Left ventricle myocardium inferior (tissue), 1 donor: ENCODE data around the gene SLC15A1. TPM values are rescaled to one million over a fixed set of nuclear protein-coding genes. Genes with fewer than 3 reads are reported as not detected.

Experiments
- DNase-seq: peaks from one replicate; pipeline ENCODE4 v3.0.0-alpha.2; 2020
- H3K27ac ChIP-seq: fragments of 200-600 bp; replicated peaks from 2 replicates; pipeline ENCODE4 v1.8.0; 2021
- H3K27me3 ChIP-seq: fragments of 200-600 bp; 2 replicates; pipeline ENCODE4 v1.8.0; 2021; ENCODE audit warnings: low read depth
- H3K36me3 ChIP-seq: fragments of 200-600 bp; 2 replicates; pipeline ENCODE4 v1.8.0; 2021
- H3K4me1 ChIP-seq: fragments of 200-600 bp; 2 replicates; pipeline ENCODE4 v1.8.0; 2021
- H3K4me3 ChIP-seq: fragments of 200-600 bp; 2 replicates; pipeline ENCODE4 v1.8.0; 2021; ENCODE audit warnings: mild to moderate bottlenecking, moderate library complexity
- H3K9me3 ChIP-seq: fragments of 200-600 bp; replicated peaks from 2 replicates; pipeline ENCODE4 v1.8.0; 2021
- CTCF ChIP-seq: fragments of 200-600 bp; IDR thresholded peaks from 2 replicates; pipeline ENCODE4 v1.8.0; 2021; ENCODE audit warnings: antibody characterized with exemption, mild to moderate bottlenecking, borderline replicate concordance
- intact Hi-C: fragments of 100-400 bp; cut with micrococcal nuclease; formaldehyde crosslinking; loops from one replicate; pipeline ENCODE4 v1.11.0; 2022
- total RNA-seq: library from RNA; stranded (reverse); fragmentation: NEBNext Ultra II Directional; extraction: Animal tissue kit (Norgen Biotek cat#: 25700); gene quantifications from one replicate; pipeline ENCODE4 v1.2.1, GENCODE V29; 2021
- donor health status: DM: no; HTN: yes; CAD: no; lungs with severe emphysema.

Gene SLC15A1
- total RNA-seq, 1 donor from 2014 or later, result not detected

DNA sequence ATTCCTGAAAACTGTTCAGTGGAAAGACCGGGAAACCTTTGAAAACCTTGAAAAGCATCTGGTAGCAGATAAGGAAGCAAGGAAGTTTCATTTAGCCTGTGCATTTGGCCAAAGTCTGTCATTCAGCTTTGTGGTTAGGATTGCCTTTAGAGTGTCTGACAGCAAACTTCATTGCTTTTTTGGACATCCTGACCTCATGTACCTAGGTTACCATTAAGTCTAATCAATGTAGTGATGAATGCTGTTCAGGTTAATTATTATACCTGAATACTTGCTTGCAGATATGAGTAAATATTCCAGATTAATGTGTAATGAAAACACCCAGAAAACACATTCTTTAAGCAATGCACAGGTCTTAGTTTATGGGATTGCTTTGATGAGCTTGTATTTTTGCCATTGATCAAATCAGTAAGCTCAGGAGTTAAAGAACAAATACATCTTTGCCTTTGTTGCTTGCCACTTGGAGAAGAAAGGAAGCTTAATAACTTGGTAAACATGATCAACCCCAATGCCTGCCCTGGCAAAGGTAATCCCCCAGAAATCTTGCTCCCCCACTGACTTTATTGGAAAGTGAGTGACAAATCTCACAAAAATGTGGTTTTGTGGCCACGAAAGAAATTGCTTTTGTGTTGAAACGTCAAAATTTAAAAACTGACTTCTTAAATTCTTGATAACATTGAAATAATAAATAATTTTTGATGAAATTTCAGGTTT lies 87.4 kb downstream of the SLC15A1 start:
- no peak overlapping the region for H3K27ac ChIP-seq
- no peaks in the 10 kb centered on the region for H3K9me3 ChIP-seq
- H3K36me3 ChIP-seq, result no peaks in the 10 kb centered on the region
- H3K27me3 ChIP-seq, result peaks cover 6% of the 10 kb centered on the region
- intact Hi-C loops, result no loop called here
- no peak overlapping the region for H3K4me3 ChIP-seq
- no peaks in the 10 kb centered on the region for H3K4me1 ChIP-seq
- no peak for DNase-seq
- TF ChIP-seq CTCF, result no peak

DNA sequence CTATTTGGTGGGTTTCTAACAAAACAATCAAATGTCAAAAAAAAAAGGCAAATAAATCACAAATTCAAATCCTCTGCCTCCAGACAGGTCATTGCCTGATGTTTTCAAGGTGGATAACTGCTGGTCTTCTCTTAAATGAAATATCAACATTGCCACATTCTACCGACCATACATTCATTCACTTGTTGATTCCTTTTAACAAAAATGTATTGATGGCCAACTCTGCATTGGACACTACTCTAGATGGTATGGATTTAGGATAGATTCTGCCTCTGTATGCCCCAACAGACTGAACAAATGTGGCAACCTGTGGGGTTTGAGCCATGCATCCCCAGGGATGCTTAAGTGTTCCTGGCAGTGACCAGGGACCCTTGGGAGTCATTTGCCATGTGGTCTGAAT lies 88.0 kb downstream of the SLC15A1 start:
- Histone ChIP-seq H3K27me3 (peaks cover 6% of the 10 kb centered on the region), H3K9me3 (no peaks in the 10 kb centered on the region), H3K27ac (no peak overlapping the region), H3K36me3 (no peaks in the 10 kb centered on the region), H3K4me1 (no peaks in the 10 kb centered on the region), H3K4me3 (no peak overlapping the region)
- no peak for DNase-seq
- no peak for TF ChIP-seq CTCF
- intact Hi-C loops, result no loop called here

DNA sequence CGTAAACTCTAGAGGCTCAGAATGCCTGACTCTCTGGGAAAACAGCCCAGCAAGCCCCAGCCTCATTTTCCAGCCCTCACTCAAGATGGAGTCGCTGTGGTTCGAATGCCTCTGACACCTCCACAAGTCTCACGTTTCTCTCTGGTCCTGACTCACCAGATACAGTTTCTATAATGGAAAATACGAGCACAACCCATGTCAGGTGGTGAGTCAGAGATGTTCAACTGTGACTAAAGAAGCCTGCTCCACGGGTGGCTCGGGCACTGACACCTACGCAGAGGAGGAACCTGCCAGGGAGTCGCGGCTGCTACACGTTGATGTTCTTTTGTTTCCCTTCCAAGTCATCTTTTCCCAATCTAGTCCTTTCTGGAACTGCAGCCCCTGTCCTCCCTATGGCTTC lies 88.4 kb downstream of the SLC15A1 start:
- H3K27me3 ChIP-seq, result peaks cover 6% of the 10 kb centered on the region
- no peaks in the 10 kb centered on the region for H3K9me3 ChIP-seq
- no peaks in the 10 kb centered on the region for H3K4me1 ChIP-seq
- H3K4me3 ChIP-seq, result no peak overlapping the region
- intact Hi-C loops, result no loop called here
- DNase-seq, result no peak
- TF ChIP-seq CTCF, result no peak
- H3K27ac ChIP-seq, result no peak overlapping the region
- no peaks in the 10 kb centered on the region for H3K36me3 ChIP-seq

DNA sequence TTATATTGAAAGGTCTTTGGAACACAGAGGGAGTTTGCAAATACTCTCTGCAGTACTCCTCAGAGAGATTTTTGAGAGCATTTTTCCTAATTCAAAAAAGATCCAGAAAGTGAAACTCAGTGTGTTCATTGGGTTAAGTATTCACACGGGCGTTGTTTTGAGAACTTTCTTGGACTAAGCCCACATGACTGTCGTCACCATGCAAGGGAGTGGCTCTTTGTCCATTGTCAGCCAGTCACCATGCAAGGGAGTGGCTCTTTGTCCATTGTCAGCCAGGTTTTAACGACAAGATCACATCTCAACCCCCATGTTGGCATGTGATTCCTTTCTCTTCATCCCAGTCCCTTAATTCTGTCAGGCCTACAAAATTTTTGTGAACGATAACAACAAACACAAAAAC lies 94.3 kb downstream of the SLC15A1 start:
- no peak for DNase-seq
- Histone ChIP-seq H3K27me3 (peaks cover 6% of the 10 kb centered on the region), H3K9me3 (no peaks in the 10 kb centered on the region), H3K27ac (peak overlapping the region; percentile 24), H3K4me3 (no peak overlapping the region), H3K36me3 (no peaks in the 10 kb centered on the region), H3K4me1 (peaks cover 6% of the 10 kb centered on the region)
- intact Hi-C loops, result no loop called here
- no peak for TF ChIP-seq CTCF

DNA sequence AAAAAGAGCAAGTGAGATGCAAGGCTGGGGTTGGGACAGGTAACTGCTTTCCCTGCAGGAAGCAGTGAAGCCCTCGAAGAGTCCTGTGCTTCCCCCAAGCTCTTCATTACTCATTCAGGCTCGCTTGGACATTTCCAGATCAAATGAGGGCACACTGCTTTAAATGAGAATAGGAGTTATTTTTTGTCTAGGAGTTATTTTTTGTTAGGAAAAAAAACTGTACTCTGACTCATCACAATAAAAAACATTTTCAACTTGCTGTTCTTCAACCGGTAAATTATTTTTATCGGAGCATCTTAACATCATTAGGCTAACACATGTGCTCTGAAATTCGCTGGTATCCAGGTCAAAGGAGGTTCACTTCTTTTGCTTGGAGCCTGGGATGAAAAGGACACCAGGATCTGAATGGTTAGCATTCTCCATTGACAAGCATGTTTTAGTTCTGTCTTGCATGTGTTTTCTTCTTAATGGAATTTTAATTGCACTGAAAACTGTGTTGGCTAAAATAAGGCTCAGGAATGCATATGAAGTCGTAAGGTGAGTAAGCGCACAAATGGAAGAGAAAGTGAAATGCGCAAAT lies 94.9 kb downstream of the SLC15A1 start:
- Histone ChIP-seq H3K9me3 (no peaks in the 10 kb centered on the region), H3K4me1 (peaks cover 7% of the 10 kb centered on the region), H3K4me3 (no peak overlapping the region), H3K36me3 (no peaks in the 10 kb centered on the region), H3K27ac (peak overlapping the region; percentile 24), H3K27me3 (peaks cover 6% of the 10 kb centered on the region)
- intact Hi-C loops, result no loop called here
- no peak for TF ChIP-seq CTCF
- no peak for DNase-seq
